MG63 (cell line): ENCODE measurements around the gene CFAP54. TPM values are rescaled to one million over a fixed set of nuclear protein-coding genes. Genes with fewer than 3 reads are reported as not detected.

Experiments used
- DNase-seq: peaks from one replicate; pipeline ENCODE4 v3.0.0-alpha.2; 2020
- H3K27me3 ChIP-seq: fragments of 250-450 bp; sonication (Bioruptor Pico); 2 replicates; pipeline ENCODE4 v1.5.1; 2020; ENCODE audit warnings: mild to moderate bottlenecking, moderate library complexity
- H3K36me3 ChIP-seq: fragments of 250-450 bp; sonication (Bioruptor Pico); 2 replicates; pipeline ENCODE4 v1.5.1; 2020; ENCODE audit warnings: mild to moderate bottlenecking, moderate library complexity
- H3K4me3 ChIP-seq: fragments of 250-450 bp; sonication (Bioruptor Pico); 2 replicates; pipeline ENCODE4 v1.5.1; 2020; ENCODE audit warnings: mild to moderate bottlenecking, moderate library complexity
- H3K9me3 ChIP-seq: fragments of 250-450 bp; sonication (Bioruptor Pico); 2 replicates; pipeline ENCODE4 v1.5.1; 2020; ENCODE audit warnings: mild to moderate bottlenecking, moderate library complexity
- total RNA-seq: library from RNA; depleted of rRNA; stranded (reverse); fragments of >200 nt; shearing (Covaris generic); gene quantifications from 2 replicates; pipeline ENCODE4 v1.2.3, GENCODE V29; 2014; ENCODE audit warnings: low replicate concordance

Gene CFAP54
- total RNA-seq, 1 experiment from 2014 or later, result not detected

GRCh38 chr12:96500693-96501092, 11.3 kb downstream of the CFAP54 start:
- peak; percentile 26 for DNase-seq
- H3K36me3 ChIP-seq, result no peaks in the 10 kb centered on the region
- no peaks in the 10 kb centered on the region for H3K27me3 ChIP-seq
- H3K4me3 ChIP-seq, result no peak overlapping the region
- H3K9me3 ChIP-seq, result no peaks in the 10 kb centered on the region

DNA sequence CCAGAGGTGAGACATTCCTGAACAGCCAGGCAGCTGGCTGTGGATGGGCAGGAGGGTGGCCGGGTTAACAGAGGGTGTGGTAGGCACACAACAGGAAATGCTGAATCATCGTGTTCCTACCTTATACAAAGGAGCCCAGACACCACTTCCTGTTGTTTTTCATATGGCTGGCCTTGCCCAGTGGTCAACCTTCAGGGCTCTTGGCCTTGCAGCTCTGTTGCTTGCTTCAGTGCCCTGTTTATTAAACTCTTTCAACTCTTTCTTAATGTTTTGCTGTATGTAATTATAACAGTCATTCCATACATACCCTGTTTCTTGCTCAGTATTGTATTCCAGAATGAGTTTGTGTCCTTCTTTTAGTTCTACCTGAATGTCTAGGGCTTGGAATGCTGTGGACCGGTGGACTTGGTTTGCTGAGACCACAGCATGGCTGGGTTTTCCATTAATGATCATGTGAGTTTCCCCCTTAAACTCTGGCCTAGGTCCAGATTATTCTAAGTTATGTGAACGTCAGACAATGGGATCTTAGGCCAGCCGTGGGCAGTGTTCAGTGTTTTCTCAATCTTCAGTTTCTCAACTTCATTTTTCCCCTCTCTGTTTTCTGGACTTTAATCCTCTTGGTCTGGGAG, 11.9 kb downstream of the CFAP54 start:
- no peaks in the 10 kb centered on the region for H3K9me3 ChIP-seq
- H3K27me3 ChIP-seq, result no peaks in the 10 kb centered on the region
- no peak overlapping the region for H3K4me3 ChIP-seq
- peak; percentile 72 for DNase-seq
- H3K36me3 ChIP-seq, result no peaks in the 10 kb centered on the region

DNA sequence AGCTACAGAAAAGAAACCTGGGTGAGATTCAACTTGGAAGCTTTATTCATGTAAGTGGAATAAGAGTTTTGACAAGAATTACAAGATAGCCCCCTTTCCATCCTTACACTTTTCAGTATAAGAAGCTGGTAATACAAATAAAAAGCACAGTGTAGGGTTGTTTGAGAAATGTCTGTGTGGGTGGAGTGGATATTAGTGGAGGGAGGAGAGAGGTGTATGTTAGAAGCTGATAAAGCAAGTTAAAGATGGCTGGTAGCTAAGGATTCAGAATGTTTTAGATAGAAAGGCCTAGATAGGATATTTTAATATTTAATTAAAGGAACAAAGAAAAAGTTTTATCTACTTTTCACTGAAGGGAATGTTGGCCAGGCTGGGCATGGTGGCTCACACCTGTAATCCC, 12.5 kb downstream of the CFAP54 start:
- no peaks in the 10 kb centered on the region for H3K36me3 ChIP-seq
- DNase-seq, result no peak

DNA sequence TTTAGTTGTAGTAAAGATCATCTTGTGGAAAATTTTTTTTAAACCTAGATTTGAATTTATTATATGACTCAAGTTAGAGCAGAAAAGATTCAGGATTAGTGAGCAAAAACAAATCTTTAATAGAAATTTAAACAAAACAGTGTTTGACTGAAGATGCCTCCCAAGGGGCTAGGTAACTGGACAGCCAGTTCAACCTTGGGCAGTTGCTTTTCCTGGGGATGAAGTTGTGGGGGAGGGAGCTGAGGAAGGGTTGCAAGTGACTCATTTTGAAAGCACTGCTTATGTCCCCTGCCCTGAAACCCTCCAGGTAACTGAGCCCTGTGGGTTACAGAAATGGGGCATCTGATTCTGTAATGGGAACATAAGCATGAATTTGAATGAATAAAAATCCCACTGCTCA, 13.1 kb downstream of the CFAP54 start:
- no peak for DNase-seq
- H3K4me3 ChIP-seq, result no peak overlapping the region
- no peaks in the 10 kb centered on the region for H3K9me3 ChIP-seq
- no peaks in the 10 kb centered on the region for H3K27me3 ChIP-seq
- H3K36me3 ChIP-seq, result no peaks in the 10 kb centered on the region

More for the DNA sequence above, 12.5 kb downstream of the CFAP54 start:
- Histone ChIP-seq H3K4me3 (no peak overlapping the region), H3K27me3 (no peaks in the 10 kb centered on the region), H3K9me3 (no peaks in the 10 kb centered on the region)

DNA sequence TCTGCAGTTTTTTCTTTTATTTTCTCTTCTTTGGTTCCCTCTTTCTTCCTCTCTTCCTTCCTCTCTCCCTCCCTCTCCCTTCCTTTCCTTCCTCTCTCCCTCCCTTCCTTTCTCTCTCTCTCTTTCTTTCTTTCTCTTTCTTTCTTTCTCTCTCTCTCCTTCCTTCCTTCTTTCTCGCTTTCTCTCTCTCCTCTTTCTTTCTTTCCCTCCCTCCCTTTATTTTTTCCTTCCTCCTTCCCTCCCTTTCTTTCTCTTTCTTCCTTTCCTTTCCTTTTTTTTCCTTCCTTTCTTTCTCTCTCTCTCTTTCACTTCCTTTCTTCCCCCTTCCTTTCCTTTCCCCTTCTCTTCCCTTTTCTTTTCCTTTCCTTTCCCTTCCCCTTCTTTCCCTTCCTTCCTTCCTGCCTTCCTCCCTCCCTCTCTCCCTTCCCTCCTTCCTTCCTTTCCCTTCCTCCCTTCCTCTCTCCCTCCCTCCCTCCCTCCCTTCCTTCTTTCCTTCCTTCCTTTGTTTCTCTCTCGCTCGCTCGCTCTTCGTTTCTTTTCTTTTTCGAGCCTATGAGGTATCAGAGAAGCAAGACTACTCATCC, 13.7 kb downstream of the CFAP54 start:
- no peak for DNase-seq
- H3K27me3 ChIP-seq, result no peaks in the 10 kb centered on the region
- no peaks in the 10 kb centered on the region for H3K36me3 ChIP-seq
- no peak overlapping the region for H3K4me3 ChIP-seq
- H3K9me3 ChIP-seq, result no peaks in the 10 kb centered on the region

- no peak for DNase-seq
- Histone ChIP-seq H3K4me3 (no peak overlapping the region), H3K9me3 (no peaks in the 10 kb centered on the region), H3K27me3 (no peaks in the 10 kb centered on the region), H3K36me3 (no peaks in the 10 kb centered on the region)
These were observed 14.6 kb downstream of the CFAP54 start for GRCh38 chr12:96503976-96504375.

DNA sequence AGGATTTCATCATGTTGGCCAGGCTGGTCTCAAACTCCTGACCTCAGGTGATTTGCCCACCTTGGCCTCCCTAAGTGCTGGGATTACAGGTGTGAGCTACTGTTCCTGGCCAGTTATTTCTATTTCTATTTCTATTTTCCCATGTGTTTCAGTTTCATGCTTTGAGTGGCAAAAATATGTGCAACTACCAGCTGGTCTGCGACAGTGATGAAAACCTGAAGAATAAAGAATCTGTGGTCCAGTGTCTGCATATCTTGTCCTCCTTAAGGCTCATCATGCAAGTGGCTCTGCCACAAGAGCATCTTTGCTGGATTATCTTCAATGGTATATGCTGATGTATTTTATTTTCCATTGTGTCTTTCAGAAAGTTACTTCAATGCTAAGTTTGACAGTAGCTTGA, 17.4 kb downstream of the CFAP54 start:
- Histone ChIP-seq H3K36me3 (no peaks in the 10 kb centered on the region), H3K9me3 (no peaks in the 10 kb centered on the region), H3K4me3 (no peak overlapping the region), H3K27me3 (no peaks in the 10 kb centered on the region)
- no peak for DNase-seq

DNA sequence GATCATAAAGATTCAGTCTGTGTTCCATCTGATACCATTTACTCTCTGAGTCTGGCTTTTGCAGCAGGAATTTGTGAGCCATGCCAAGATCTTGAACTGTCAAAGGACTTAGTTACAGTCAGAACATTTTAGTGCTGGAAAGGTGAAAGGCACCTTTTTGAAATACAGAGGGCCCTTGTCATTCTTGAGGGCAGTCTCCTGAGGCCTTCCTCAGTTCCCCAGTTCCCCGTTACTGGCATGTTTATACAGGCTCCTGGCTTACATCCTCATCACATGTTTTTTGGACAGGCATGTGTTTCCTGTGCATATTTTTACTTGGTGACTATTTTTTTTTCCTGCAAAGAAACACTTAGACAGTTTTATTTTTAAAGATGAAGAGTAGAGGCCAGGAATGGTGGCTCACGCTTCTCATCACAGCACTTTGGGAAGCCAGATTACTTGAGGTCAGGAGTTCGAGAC, 21.0 kb downstream of the CFAP54 start:
- Histone ChIP-seq H3K36me3 (no peaks in the 10 kb centered on the region), H3K9me3 (no peaks in the 10 kb centered on the region), H3K4me3 (no peak overlapping the region), H3K27me3 (no peaks in the 10 kb centered on the region)
- no peak for DNase-seq

GRCh38 chr12:96513166-96513565, 23.8 kb downstream of the CFAP54 start:
- no peak for DNase-seq
- Histone ChIP-seq H3K36me3 (no peaks in the 10 kb centered on the region), H3K9me3 (no peaks in the 10 kb centered on the region)

GRCh38 chr12:96513681-96514080, 24.3 kb downstream of the CFAP54 start:
- DNase-seq, result no peak
- Histone ChIP-seq H3K9me3 (no peaks in the 10 kb centered on the region), H3K4me3 (no peak overlapping the region), H3K27me3 (no peaks in the 10 kb centered on the region), H3K36me3 (no peaks in the 10 kb centered on the region)

More at GRCh38 chr12:96513166-96513565, 23.8 kb downstream of the CFAP54 start:
- Histone ChIP-seq H3K27me3 (no peaks in the 10 kb centered on the region), H3K4me3 (no peak overlapping the region)

- Histone ChIP-seq H3K36me3 (no peaks in the 10 kb centered on the region), H3K9me3 (no peaks in the 10 kb centered on the region), H3K27me3 (no peaks in the 10 kb centered on the region), H3K4me3 (no peak overlapping the region)
- no peak for DNase-seq
These were observed 25.0 kb downstream of the CFAP54 start for GRCh38 chr12:96514328-96514727.

DNA sequence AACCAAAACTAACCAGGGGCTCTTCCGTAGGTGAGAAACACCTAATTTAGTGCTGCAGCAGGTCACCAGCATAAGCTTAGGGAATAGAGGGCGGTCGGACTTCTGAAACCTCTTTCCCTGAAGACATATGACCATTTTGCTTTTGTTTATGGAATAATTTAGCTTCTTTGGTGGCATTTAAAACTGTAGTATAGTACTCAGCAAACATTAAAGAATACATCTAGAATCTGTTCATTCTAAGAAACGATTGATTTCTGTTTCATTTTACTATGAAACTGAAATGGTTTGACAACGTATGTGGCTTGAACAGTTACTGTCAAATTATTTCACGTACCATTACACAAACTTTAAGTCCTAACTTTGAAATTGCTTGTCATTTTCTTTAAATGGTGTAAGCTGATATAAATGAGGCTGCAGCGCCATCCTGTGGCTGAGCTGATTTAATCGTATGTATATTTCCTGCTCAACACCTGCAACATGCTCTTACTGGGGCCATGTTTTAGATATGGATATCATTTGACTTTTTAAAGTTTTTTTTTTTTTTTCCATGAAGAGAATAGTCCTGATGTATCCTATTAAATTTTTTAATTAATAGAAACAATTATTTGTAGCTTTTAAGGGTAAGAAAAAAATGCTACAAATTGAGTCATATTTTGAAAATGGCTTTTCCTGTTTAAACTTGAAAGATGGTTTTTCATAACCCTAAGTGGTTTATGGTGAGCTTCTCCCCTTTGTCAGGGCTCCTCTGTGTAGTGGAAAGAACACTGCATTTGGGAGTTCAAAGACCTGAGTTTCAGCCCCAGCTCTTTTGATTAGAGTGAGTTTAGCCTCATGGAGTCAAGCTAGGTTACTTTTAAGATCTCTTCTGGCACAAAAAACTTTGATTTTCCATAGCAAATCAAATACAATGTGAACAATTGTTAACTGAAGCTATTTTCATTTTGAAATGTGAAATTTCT, 27.4 kb downstream of the CFAP54 start:
- Histone ChIP-seq H3K36me3 (no peaks in the 10 kb centered on the region), H3K4me3 (no peak overlapping the region), H3K9me3 (no peaks in the 10 kb centered on the region), H3K27me3 (no peaks in the 10 kb centered on the region)
- peak; percentile 43 for DNase-seq

DNA sequence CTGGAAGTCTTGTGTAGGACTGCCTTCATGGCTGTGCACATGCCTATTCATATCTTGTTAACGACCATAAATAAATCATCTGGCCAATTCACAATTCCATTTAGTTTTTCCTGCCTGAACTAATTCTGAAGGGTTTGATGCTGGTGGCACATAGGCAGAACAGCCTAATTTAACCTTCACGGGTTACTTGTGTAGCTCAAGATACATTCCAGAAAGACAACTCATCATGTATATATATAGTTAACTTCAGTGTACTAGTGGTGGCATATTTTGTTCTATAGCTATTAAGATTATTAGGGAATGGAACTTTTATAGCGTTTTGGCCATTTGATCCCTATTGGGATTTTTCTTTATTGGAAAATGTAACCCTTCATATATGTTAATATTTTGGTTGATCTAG, 31.4 kb downstream of the CFAP54 start:
- Histone ChIP-seq H3K27me3 (no peaks in the 10 kb centered on the region), H3K4me3 (no peak overlapping the region), H3K9me3 (no peaks in the 10 kb centered on the region), H3K36me3 (no peaks in the 10 kb centered on the region)
- no peak for DNase-seq

DNA sequence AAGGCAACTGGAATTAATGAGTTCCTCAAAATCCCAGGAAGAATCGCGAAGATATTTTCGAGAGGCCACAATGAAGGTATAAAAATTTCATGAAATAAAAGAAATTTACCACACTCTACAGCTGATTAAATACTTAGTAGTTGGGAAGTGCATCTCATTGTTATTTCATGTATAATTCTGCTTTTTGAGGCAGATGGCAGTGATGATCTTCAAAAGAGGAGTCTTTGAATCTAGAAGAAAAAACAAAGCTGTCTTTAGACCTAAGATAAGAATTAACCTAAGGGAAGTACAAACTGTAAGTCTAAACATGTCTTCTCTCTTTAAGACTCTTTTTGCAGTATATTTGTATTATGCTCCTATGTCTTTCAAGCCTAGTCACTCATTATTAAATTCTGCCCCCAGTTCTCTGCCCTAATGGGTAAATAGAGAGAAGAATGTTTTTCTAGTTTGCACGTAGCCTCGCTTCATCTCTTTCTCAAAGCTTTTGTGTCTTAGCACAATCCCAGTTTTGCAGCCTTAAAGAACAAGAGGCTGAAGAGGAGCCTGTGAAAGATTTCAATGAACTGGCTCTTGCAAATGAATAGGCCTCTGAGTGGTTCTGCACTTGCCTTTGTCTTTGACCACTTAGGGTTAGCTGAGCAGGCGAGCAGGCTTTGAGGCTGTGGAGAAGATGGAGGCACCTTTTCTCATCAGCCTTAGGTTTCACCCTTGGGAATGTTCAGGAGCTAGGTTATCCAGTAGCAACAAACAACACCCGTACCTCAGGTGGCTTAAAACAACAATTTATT, 32.7 kb downstream of the CFAP54 start:
- Histone ChIP-seq H3K9me3 (no peaks in the 10 kb centered on the region), H3K36me3 (no peaks in the 10 kb centered on the region), H3K4me3 (no peak overlapping the region), H3K27me3 (no peaks in the 10 kb centered on the region)
- DNase-seq, result no peak

- Histone ChIP-seq H3K9me3 (no peaks in the 10 kb centered on the region), H3K4me3 (no peak overlapping the region), H3K27me3 (no peaks in the 10 kb centered on the region), H3K36me3 (no peaks in the 10 kb centered on the region)
- no peak for DNase-seq
These were observed 33.3 kb downstream of the CFAP54 start for GRCh38 chr12:96522690-96523089.

GRCh38 chr12:96526110-96526509, 36.7 kb downstream of the CFAP54 start:
- Histone ChIP-seq H3K4me3 (no peak overlapping the region), H3K36me3 (no peaks in the 10 kb centered on the region), H3K27me3 (no peaks in the 10 kb centered on the region), H3K9me3 (no peaks in the 10 kb centered on the region)
- DNase-seq, result no peak

GRCh38 chr12:96529912-96530311, 40.5 kb downstream of the CFAP54 start:
- Histone ChIP-seq H3K27me3 (no peaks in the 10 kb centered on the region), H3K4me3 (no peak overlapping the region), H3K36me3 (no peaks in the 10 kb centered on the region), H3K9me3 (no peaks in the 10 kb centered on the region)
- DNase-seq, result no peak
